Esophagus squamous epithelium (tissue), 4 donors: ENCODE measurements around the gene CTDP1.
"Not testable (repeated sequence)": the region's sequence is repeated elsewhere in the genome, so short reads cannot be mapped to it uniquely, and the experiment has no call there.

Experiments used
- CTCF ChIP-seq, 6 experiments: fragments of 450-650 bp in 4 of 6; fragments of 200-600 bp in 2 of 6; sonication (generic) in 2 of 6; IDR thresholded peaks; one replicate each; pipeline ENCODE4 v1.5.1; 2016 to 2019; ENCODE audit warnings: antibody characterized with exemption in 6 of 6, mild to moderate bottlenecking in 4 of 6, moderate library complexity in 4 of 6
- POLR2A ChIP-seq, 4 donors: fragments of 450-650 bp; IDR thresholded peaks; one replicate each; pipeline ENCODE4 v1.6.1; 2017; ENCODE audit warnings: antibody characterized with exemption in 4 of 4, mild to moderate bottlenecking in 4 of 4, moderate library complexity in 3 of 4

GRCh38 chr18:79740047-79740446 is 60.4 kb downstream of the CTDP1 start:
- not testable (repeated sequence) for TF ChIP-seq CTCF, POLR2A (IDR thresholded peaks at IDR 0.05)
